K562 (cell line): ENCODE results near the gene LRRTM3.

Source experiments
- BRF1 ChIP-seq: IDR thresholded peaks from 3 replicates; pipeline ENCODE4 v1.6.1; 2011; ENCODE audit warnings: borderline replicate concordance, mild to moderate bottlenecking; ENCODE audit not compliant: insufficient read length; ENCODE audit errors: extremely low read depth
- NRF1 ChIP-seq, 2 experiments: fragments of 450-650 bp; IDR thresholded peaks in 1 of 2; conservative IDR thresholded peaks in 1 of 2; 2 replicates each; pipeline ENCODE4 v1.6.1; 2014; ENCODE audit warnings: mild to moderate bottlenecking in 2 of 2

- TF ChIP-seq BRF1 (no peak), NRF1 (conservative IDR thresholded peaks at IDR 0.05 in 1 of 2, IDR thresholded peaks at IDR 0.05 in 1 of 2) (no peak)
Observed at GRCh38 chr10:67095531-67095930, 169.7 kb downstream of the LRRTM3 start.
